Measurements from ENCODE around the gene FOXN1.

The FOXN1 gene

DNA sequence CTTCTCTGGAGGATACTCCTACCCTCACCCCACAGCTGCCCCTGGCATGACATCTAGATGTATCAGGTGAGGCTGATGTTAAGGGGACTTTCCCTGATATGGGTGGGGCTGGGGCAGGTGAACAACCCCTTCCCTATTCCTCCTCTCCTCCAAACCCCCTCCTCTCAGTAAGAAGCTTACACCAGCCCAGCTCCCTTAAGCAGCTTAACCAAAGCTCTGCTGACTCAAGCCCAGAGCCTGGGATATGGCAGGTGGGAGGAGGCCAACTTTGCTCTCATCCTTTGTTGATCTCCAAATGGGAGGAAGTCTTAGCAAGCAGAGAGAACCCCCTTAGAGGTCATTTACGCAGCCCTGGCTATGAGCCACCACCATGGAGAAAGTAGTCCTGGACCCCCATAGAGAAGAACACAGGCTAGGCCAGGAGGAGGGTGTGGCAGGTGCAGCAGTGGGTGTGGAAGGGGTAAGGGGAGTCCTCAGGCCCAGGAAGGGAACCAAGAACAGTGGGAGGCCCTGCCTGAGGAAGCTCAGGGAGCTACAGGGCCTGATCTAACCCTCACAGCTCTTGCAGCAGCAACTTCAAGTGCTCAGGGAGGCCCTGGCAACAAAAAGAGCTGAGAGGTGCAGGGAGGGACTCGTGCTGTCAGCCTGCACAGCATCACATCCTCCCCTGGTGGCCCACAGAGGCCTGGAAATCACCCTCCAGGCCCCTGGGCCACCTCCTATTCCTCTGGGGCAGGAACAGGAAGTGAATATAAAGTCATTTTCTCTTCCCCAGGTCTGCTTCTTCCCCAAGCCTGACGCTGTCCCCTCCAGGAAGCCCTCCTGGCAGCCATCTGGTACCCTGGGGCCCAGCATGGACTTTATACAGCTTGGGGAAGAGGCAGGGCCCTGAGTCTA lies 43.3 kb downstream of the FOXN1 start:
- Mint-ChIP-seq H3K27ac (peak overlapping the region; percentile 98), H3K36me3 (ENCODE audit: low read depth) (peaks cover 33% of the 10 kb centered on the region), H3K9me3 (no peaks in the 10 kb centered on the region), H3K4me1 (ENCODE audit: low read depth) (peaks cover 51% of the 10 kb centered on the region), H3K4me3 (peak overlapping the region; percentile 94), H3K27me3 (ENCODE audit: low read depth) (no peaks in the 10 kb centered on the region)

DNA sequence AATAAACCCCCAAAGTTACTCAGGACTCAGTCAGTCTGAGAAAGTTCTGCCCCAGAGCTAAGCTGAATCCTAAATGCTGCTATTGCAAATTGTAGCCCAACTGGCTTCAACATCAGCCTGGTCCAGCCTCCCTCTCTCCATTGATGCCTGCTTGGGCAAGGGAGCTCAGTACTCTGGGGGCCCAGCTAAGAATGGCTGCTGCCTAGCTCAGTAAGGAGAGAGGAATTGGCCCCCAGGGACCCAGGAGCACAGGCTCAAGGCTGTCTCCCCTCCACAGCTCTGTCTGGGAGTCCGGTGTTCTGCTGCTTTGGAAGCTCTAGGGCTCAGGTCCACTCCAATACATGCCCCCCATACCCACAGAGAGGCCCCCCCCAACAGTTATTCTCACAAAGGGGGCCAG lies 44.7 kb downstream of the FOXN1 start:
- Mint-ChIP-seq H3K27me3 (ENCODE audit: low read depth) (no peaks in the 10 kb centered on the region), H3K4me3 (peak overlapping the region; percentile 94), H3K4me1 (ENCODE audit: low read depth) (peaks cover 49% of the 10 kb centered on the region), H3K36me3 (ENCODE audit: low read depth) (peaks cover 34% of the 10 kb centered on the region), H3K9me3 (no peaks in the 10 kb centered on the region), H3K27ac (peak overlapping the region; percentile 98)

DNA sequence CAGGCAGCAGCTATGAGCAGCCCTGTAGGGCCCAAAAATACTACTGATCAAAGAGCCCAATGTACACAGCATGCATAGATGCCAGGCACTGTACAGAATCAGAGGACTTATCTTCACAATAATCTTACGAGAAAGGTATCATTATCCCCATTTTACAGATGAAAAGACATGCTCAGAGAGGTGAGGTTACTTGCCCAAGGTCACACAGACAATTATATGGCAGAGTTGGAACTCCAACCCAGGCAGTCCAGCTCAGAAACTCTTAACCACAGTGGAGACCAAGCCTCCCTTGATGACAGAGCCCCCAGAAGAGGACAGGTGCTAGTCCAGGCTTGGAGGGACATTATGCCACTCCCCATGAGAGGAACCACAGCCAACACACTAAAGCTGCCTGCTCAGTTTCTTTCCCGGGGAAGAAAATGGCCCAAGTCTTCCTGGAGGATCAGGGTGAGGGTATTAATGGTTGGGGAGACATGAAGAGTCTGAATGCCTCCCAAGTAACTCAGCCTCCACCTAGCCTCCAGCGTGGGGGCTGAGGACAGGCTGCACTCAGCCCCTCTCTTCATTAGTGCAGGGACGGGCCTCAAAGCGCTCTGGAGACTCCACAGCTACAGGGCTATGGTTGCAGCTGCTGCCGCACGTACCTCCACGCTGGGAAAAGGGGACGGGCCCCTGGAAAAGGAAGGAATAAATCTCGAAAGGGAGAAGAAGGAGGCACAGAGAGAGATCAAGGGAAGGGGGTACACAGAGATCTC lies 45.5 kb downstream of the FOXN1 start:
- peak overlapping the region; percentile 94 for H3K4me3 Mint-ChIP-seq
- peaks cover 39% of the 10 kb centered on the region for H3K36me3 Mint-ChIP-seq (ENCODE audit: low read depth)
- peaks cover 49% of the 10 kb centered on the region for H3K4me1 Mint-ChIP-seq (ENCODE audit: low read depth)
- no peaks in the 10 kb centered on the region for H3K9me3 Mint-ChIP-seq
- H3K27me3 Mint-ChIP-seq (ENCODE audit: low read depth): no peaks in the 10 kb centered on the region
- H3K27ac Mint-ChIP-seq: peak overlapping the region; percentile 98

DNA sequence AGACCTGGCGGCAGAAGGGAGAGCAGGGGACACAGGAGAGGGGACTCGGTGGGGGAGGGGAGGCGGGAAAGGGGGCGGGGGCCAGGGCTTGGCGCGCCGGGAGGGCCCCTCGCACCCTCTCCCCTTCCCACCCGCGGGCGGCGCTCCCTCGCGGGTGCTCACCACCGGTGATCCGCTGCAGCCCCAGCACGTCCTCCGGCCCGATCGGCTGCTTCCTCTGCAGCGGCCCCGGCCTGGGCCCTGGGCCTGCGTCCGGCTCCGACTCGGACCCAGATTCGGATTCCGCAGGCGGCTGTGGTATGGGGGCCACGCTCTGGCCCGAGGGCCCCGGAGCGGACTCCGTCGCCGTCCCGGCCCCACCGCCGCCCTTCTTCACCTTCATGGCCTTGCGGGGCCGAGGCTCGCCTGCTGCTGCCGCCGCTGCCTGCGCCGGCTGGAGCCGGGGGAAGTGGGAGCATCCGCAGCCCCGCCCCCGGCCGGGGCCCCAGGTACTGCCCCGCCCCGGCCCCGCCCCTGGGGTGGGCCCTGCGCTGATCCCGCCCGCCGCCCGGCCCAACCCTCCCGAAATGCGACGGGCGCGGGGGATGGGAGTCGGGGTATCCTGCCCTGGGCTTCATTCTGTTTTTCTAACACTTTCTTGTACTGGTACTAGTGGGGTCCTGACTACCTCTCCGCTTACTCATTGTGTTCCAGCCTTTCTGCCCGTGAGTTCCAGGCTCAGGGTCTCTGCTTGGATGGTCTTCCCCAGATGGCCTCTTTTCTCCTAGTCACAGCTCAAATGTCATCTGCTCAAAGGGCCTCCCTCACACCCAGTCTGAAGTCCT lies 46.2 kb downstream of the FOXN1 start, which contains the start of gene UNC119:
Gene UNC119 (minus strand): TSS at position 449 of the 824 bp plus-strand sequence. CDS start 67 bp downstream, at position 382.
- Mint-ChIP-seq H3K9me3 (no peaks in the 10 kb centered on the region), H3K36me3 (ENCODE audit: low read depth) (peaks cover 42% of the 10 kb centered on the region), H3K27ac (peak within 1 kb of the TSS; percentile 98), H3K4me1 (ENCODE audit: low read depth) (peaks cover 49% of the 10 kb centered on the region), H3K27me3 (ENCODE audit: low read depth) (no peaks in the 10 kb centered on the region), H3K4me3 (peak within 1 kb of the TSS; percentile 94)

DNA sequence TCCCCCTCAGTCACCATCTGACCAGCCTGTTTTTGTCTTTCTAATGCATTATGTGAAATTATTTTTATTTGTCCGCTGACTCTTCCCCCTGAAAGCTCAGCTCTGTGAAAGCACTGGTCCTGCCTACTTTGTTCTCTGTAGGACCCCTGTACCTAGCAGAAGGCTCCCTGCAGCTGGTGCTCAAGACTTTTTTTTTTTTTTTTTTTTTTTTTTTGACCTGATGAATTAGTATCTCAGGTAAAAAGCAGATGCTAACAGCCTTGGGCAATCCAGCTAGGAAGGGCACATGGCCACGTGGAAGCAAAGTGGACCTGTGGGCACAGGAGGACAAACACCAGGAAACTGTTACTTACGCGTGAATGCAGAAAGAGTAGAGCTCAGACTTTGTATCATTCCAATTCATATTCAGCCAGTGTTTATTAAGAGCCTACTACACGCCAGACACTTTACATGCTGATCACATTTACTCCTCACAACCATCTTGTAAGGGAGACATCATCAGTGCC lies 46.9 kb downstream of the FOXN1 start:
- H3K4me1 Mint-ChIP-seq (ENCODE audit: low read depth): peaks cover 45% of the 10 kb centered on the region
- peak overlapping the region; percentile 80 for H3K4me3 Mint-ChIP-seq
- peaks cover 44% of the 10 kb centered on the region for H3K36me3 Mint-ChIP-seq (ENCODE audit: low read depth)
- H3K27ac Mint-ChIP-seq: peak overlapping the region; percentile 78
- H3K27me3 Mint-ChIP-seq (ENCODE audit: low read depth): no peaks in the 10 kb centered on the region
- H3K9me3 Mint-ChIP-seq: no peaks in the 10 kb centered on the region

DNA sequence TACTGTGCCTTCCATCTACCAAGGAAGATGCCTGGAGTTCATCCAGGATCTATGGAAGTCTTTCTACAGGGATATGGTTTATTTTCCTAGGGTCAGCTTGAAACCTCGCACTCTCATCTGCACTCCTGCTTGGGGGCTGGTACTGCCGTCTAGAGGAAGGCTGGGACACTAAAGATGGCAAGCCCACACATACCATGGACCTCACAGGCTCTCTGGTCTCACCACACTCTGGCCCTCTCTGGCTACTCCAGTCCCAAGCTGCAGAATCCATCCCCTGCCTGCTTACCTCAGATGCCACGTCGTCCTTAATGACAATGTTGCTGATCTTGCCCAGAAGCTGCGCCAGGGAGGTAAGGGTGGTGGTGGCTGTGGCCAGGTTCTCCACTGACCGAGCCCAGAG lies 48.4 kb downstream of the FOXN1 start:
- Mint-ChIP-seq H3K4me1 (ENCODE audit: low read depth) (peaks cover 30% of the 10 kb centered on the region), H3K27ac (no peak overlapping the region), H3K9me3 (no peaks in the 10 kb centered on the region), H3K27me3 (ENCODE audit: low read depth) (no peaks in the 10 kb centered on the region), H3K4me3 (no peak overlapping the region), H3K36me3 (ENCODE audit: low read depth) (peaks cover 43% of the 10 kb centered on the region)

DNA sequence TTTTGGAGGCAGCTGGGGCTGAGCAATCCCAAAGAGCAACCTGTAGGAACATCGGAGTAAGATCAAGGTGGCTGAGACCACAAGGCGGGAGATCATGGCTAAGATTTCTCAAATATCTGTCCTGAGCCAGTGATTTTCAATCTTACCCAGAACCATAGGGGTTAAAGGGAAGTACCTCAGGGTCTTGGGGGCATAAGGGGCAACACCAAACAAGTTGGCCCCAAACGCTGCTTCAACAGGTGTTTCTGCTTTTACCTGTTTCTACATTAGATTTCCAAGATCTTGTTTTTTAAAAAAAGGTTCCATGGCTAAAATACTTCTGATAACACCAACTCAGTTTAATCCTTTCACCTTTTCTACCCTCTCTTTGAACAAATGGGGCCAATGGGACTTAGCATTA lies 48.9 kb downstream of the FOXN1 start:
- no peak overlapping the region for H3K4me3 Mint-ChIP-seq
- H3K27me3 Mint-ChIP-seq (ENCODE audit: low read depth): no peaks in the 10 kb centered on the region
- H3K36me3 Mint-ChIP-seq (ENCODE audit: low read depth): peaks cover 46% of the 10 kb centered on the region
- peaks cover 26% of the 10 kb centered on the region for H3K4me1 Mint-ChIP-seq (ENCODE audit: low read depth)
- no peaks in the 10 kb centered on the region for H3K9me3 Mint-ChIP-seq
- H3K27ac Mint-ChIP-seq: no peak overlapping the region

DNA sequence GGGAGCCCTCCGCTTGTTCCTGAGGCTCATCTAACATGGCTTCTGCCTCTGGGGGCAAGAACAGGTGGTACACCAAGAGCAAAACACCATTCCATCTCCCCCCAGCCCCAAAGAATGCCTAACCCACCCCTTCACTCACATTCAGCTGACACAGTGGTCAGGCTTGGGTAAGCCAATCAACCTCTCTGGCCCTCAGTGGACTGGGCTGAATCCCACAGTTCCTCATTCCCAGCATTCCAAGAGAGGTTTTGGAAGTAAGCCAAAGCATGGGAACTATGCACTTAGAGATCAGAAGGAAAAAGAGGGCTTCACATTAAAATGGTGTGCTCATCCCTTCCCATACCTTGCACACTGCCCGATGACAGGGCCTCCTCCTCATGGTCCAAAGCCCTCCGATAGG lies 57.3 kb downstream of the FOXN1 start:
- Mint-ChIP-seq H3K4me3 (no peak overlapping the region), H3K36me3 (ENCODE audit: low read depth) (peaks cover 30% of the 10 kb centered on the region), H3K27me3 (ENCODE audit: low read depth) (no peaks in the 10 kb centered on the region), H3K27ac (no peak overlapping the region), H3K9me3 (no peaks in the 10 kb centered on the region), H3K4me1 (ENCODE audit: low read depth) (peaks cover 16% of the 10 kb centered on the region)

DNA sequence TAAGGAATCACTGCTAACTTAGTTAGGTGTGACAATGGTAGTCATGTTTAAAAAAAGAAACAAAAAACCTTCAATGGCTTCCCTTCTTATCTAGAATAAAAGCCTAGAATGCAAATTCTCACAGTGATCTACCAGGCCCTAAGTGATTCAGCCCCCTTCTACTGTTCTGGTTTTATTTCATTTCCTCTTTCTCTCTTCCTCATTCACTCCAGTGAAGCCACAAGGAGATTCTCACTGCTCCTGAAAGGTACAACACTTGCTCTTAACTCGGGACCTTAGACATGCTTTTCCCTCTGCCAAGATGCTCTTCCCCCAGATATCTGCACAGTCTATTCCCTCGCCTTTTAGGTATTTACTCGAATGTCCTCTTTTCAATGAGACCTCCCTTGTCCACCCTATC lies 61.5 kb downstream of the FOXN1 start:
- Mint-ChIP-seq H3K4me1 (ENCODE audit: low read depth) (peaks cover 36% of the 10 kb centered on the region), H3K4me3 (peak overlapping the region; percentile 6), H3K9me3 (no peaks in the 10 kb centered on the region), H3K27ac (peak overlapping the region; percentile 37), H3K27me3 (ENCODE audit: low read depth) (no peaks in the 10 kb centered on the region), H3K36me3 (ENCODE audit: low read depth) (peaks cover 19% of the 10 kb centered on the region)

DNA sequence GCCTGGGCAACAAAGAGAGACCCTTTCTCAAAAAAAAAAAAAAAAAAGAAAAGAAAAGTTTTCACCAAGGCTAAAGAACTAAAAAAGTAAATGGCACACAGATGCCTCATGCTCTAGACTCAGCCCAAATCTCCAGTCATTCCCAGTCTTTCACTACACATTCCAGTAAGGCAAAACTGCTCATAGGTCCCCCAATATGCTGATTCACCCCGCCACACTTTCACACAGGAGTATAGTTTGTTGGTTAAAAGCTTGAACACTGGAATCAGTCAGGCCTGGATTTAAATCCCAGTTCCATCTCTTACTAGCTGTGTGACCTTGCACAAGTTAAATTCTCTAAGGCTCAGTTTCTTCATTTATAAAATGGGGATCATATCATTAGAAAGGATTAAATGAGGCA lies 63.3 kb downstream of the FOXN1 start:
- Mint-ChIP-seq H3K9me3 (no peaks in the 10 kb centered on the region), H3K27ac (no peak overlapping the region), H3K36me3 (ENCODE audit: low read depth) (peaks cover 30% of the 10 kb centered on the region), H3K4me1 (ENCODE audit: low read depth) (peaks cover 47% of the 10 kb centered on the region), H3K27me3 (ENCODE audit: low read depth) (no peaks in the 10 kb centered on the region), H3K4me3 (no peak overlapping the region)

DNA sequence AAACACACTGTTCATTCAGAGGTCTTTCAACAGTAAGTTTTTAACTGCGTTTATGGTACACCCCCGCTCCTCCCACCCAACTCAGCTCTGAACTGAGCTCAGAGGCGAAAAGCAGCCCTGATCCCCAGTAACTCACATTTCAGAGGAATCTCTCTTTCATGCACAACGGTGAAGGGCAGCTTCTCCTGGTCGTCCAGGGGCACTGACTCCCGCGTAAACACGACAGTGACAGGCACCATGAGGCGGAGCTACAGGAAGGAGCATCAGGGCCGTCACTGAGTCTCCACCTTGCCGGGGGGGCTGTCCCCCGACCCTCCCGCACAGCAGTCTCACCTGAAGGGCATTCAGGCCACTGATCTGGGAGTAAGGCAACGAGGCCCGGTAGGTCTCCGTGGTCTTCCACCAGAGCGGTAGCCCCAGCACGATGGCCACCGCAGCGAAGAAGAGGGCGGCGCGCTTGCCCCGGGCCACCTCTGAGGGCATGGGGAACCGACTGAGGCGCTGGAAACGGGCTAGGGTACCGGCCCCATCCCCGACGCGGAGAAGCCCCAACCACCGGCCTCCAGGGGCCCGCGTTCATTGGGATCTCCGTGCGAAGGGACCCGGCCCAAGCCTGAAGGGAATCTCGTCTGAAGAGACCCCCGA lies 64.7 kb downstream of the FOXN1 start:
- H3K27me3 Mint-ChIP-seq (ENCODE audit: low read depth): no peaks in the 10 kb centered on the region
- peaks cover 48% of the 10 kb centered on the region for H3K4me1 Mint-ChIP-seq (ENCODE audit: low read depth)
- H3K36me3 Mint-ChIP-seq (ENCODE audit: low read depth): peaks cover 32% of the 10 kb centered on the region
- peak overlapping the region; percentile 92 for H3K27ac Mint-ChIP-seq
- H3K9me3 Mint-ChIP-seq: no peaks in the 10 kb centered on the region
- H3K4me3 Mint-ChIP-seq: peak overlapping the region; percentile 94

DNA sequence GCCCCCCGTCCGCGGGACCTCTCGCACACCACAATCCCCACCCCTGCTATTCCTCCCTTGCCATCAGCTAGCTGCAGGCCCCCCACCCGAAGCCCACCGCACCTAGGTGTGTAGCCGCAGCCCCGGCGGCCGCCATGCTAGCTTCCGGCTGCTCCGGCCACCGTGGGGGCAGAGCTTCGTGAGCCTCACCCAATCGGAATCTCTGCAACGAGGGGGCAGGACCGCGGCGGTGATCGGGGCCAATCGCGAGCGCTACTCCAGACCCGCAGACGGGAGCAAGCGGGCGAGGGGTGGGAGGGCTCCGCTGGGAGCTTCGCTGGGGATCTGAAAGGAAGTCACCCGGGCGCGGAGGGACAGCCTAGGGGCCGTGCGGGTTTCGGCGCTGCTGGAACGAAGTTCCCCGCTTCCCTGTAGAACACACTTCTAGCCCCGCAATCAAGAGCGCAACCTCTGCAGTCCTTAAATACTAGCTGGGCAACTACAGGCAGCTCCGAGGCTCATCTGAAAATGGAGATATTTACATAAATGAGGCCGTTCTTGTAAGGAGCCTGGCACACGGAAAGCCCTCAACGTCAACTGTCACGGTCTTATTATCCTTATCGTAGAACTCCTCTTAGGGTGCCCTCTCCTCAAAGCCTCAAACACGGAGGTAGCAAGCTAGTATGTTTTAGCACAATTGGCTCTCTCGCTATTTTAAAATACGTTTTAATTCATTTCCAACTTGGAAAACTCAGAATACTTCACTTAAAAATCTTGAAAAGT lies 65.4 kb downstream of the FOXN1 start, which contains the start of gene PIGS:
Gene PIGS (minus strand): TSS at position 164 of the 762 bp plus-strand sequence. CDS start 28 bp downstream, at position 136.
- Mint-ChIP-seq H3K4me3 (peak within 1 kb of the TSS; percentile 94), H3K9me3 (no peaks in the 10 kb centered on the region), H3K27ac (peak within 1 kb of the TSS; percentile 92), H3K27me3 (ENCODE audit: low read depth) (no peaks in the 10 kb centered on the region), H3K4me1 (ENCODE audit: low read depth) (peaks cover 55% of the 10 kb centered on the region), H3K36me3 (ENCODE audit: low read depth) (peaks cover 37% of the 10 kb centered on the region)

Data from T-helper 1 cell treated with Interleukin-12 subunit alpha and Interleukin-12 subunit beta and Interleukin-4 antibody, amounts not matched to agents 30 μg/mL and 1 μg/mL, for 36 hours (primary cell).